ENCODE data around the gene KRTAP26-1. TPM values are rescaled to one million over a fixed set of nuclear protein-coding genes. Genes with fewer than 3 reads are reported as not detected.

KRTAP26-1 gene
- not detected in 5 replicates for total RNA-seq (2022; extraction: Qiagen RNA extraction)

GRCh38 chr21:30320215-30320614 lies at the start of gene KRTAP26-1:
Gene KRTAP26-1 (minus strand): TSS chr21:30320315. CDS start chr21:30320035, 280 bp downstream.

GRCh38 chr21:30348506-30348905 lies 28.4 kb upstream of the KRTAP26-1 start, which contains the start of gene KRTAP23-1:
Gene KRTAP23-1 (minus strand): TSS chr21:30348606. CDS start chr21:30348606, 0 bp downstream.

GRCh38 chr21:30337276-30337744 lies 17.2 kb upstream of the KRTAP26-1 start, which contains the start of gene KRTAP27-1:
Gene KRTAP27-1 (minus strand): TSS chr21:30337694. CDS start chr21:30337668, 26 bp downstream.

GRCh38 chr21:30289215-30289614 lies 30.9 kb downstream of the KRTAP26-1 start, which contains the start of gene KRTAP25-1:
Gene KRTAP25-1 (minus strand): TSS chr21:30289514. CDS start chr21:30289490, 24 bp downstream.

GRCh38 chr21:30282850-30283249 lies 37.3 kb downstream of the KRTAP26-1 start, which contains the start of gene KRTAP24-1:
Gene KRTAP24-1 (minus strand): TSS chr21:30282950. CDS start chr21:30282932, 18 bp downstream.

Other genes starting within 250 kb of the KRTAP26-1 start
- not detected in 5 replicates for gene CLDN17, start 153.5 kb downstream of the KRTAP26-1 start, total RNA-seq (2022; extraction: Qiagen RNA extraction)
- gene CLDN8, start 104.2 kb downstream of the KRTAP26-1 start, total RNA-seq (2022; extraction: Qiagen RNA extraction): not detected in 5 replicates
- gene KRTAP24-1, start 37.4 kb downstream of the KRTAP26-1 start, total RNA-seq (2022; extraction: Qiagen RNA extraction): not detected in 5 replicates
- gene KRTAP25-1, start 30.8 kb downstream of the KRTAP26-1 start, total RNA-seq (2022; extraction: Qiagen RNA extraction): not detected in 5 replicates
- gene KRTAP27-1, start 17.4 kb upstream of the KRTAP26-1 start, total RNA-seq (2022; extraction: Qiagen RNA extraction): not detected in 5 replicates
- gene KRTAP23-1, start 28.3 kb upstream of the KRTAP26-1 start, total RNA-seq (2022; extraction: Qiagen RNA extraction): not detected in 5 replicates
- not detected in 5 replicates for gene KRTAP13-2, start 52.0 kb upstream of the KRTAP26-1 start, total RNA-seq (2022; extraction: Qiagen RNA extraction)
- not detected in 5 replicates for gene KRTAP13-1, start 75.7 kb upstream of the KRTAP26-1 start, total RNA-seq (2022; extraction: Qiagen RNA extraction)
- not detected in 5 replicates for gene KRTAP13-3, start 105.6 kb upstream of the KRTAP26-1 start, total RNA-seq (2022; extraction: Qiagen RNA extraction)
- not detected in 5 replicates for gene KRTAP13-4, start 109.9 kb upstream of the KRTAP26-1 start, total RNA-seq (2022; extraction: Qiagen RNA extraction)
- gene KRTAP15-1, start 120.0 kb upstream of the KRTAP26-1 start, total RNA-seq (2022; extraction: Qiagen RNA extraction): not detected in 5 replicates
- not detected in 5 replicates for gene KRTAP19-1, start 160.1 kb upstream of the KRTAP26-1 start, total RNA-seq (2022; extraction: Qiagen RNA extraction)
- not detected in 5 replicates for gene KRTAP19-2, start 167.1 kb upstream of the KRTAP26-1 start, total RNA-seq (2022; extraction: Qiagen RNA extraction)
- gene KRTAP19-3, start 171.7 kb upstream of the KRTAP26-1 start, total RNA-seq (2022; extraction: Qiagen RNA extraction): not detected in 5 replicates
- not detected in 5 replicates for gene KRTAP19-4, start 176.8 kb upstream of the KRTAP26-1 start, total RNA-seq (2022; extraction: Qiagen RNA extraction)
- gene KRTAP19-5, start 181.8 kb upstream of the KRTAP26-1 start, total RNA-seq (2022; extraction: Qiagen RNA extraction): not detected in 5 replicates
- not detected in 5 replicates for gene KRTAP19-6, start 221.5 kb upstream of the KRTAP26-1 start, total RNA-seq (2022; extraction: Qiagen RNA extraction)
- not detected in 5 replicates for gene KRTAP19-7, start 241.0 kb upstream of the KRTAP26-1 start, total RNA-seq (2022; extraction: Qiagen RNA extraction)

All from A549 treated with CORT108297 at 1 μM for 4 hours (cell line).